NCI-H187 treated with DMSO at 0.1 percent for 48 hours (cell line): Measurements from ENCODE around the gene SLC25A21.
"Not testable (repeated sequence)": the region's sequence is repeated elsewhere in the genome, so short reads cannot be mapped to it uniquely, and the experiment has no call there.

Experiments used
- DNase-seq: peaks from one replicate; lab custom pipeline; 2025; lab: John Stamatoyannopoulos, UW

SLC25A21 gene

DNA sequence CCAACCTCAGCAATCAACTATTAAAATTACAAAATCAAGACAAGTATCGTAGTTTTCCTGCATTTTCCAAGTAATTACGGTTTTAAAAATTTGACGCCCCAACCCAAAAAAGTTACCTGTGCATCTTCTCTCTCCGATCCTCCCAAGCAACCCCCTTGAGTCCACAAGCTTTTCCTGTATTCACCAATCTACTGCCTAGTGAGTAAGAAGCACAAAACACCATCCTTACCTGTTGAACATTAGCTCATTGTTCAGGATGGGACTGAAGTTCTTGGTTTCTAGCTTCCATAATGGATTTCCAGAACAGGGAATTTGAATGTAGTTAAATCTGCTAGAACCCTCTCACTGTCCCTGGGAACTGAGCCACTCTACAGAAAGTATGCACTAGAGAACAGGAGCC, 348.8 kb downstream of the SLC25A21 start:
- DNase-seq: no peak

DNA sequence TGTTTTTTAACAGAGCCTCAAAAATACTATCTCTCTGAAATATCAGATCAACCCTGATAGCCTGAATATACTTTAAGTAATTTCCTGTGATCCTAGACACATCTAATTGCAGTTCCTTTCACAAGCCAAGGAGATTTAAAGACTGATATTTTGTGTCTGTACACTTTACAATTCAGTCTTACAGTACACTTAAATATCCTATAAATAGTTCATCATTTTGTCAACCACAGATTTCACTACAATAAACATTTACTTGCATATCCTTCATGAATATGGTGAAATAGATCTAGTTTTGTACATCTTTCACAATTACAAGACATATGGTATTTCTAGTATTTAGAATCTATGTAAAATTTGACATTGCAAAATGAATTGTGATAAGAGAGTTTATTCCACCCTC, 349.7 kb downstream of the SLC25A21 start:
- DNase-seq: no peak

GRCh38 chr14:36820901-36821300, 351.5 kb downstream of the SLC25A21 start:
- DNase-seq: no peak

DNA sequence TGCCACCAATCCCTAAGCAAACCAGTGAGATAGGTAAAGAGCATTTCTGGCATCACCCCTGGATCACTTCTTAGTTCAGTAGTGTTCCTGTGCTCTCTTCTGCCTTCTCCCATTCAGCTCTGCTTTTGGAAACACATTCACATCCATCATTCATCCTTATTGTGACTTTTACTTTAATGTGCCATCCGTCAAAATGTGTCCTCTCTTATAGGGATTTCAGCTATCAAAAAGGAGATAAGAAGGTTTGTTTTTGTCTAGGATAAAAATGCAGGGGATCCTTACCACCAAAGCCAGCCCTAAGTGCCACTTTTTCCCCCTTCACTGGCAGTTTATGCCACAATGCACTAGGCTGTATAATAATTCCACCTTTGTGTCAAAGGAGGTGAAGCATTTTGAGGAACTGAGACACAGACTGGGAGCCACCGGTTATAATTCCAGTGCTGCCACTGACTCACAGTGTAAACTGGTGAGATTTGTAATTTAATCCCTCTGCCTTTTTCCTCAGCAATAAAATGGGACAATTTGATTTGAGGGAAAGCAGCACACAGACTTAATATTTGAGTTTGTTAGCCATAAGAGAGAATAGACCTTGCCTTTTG, 352.2 kb downstream of the SLC25A21 start:
- DNase-seq: no peak

- DNase-seq: no peak
These were observed 353.5 kb downstream of the SLC25A21 start for GRCh38 chr14:36818794-36819384.

DNA sequence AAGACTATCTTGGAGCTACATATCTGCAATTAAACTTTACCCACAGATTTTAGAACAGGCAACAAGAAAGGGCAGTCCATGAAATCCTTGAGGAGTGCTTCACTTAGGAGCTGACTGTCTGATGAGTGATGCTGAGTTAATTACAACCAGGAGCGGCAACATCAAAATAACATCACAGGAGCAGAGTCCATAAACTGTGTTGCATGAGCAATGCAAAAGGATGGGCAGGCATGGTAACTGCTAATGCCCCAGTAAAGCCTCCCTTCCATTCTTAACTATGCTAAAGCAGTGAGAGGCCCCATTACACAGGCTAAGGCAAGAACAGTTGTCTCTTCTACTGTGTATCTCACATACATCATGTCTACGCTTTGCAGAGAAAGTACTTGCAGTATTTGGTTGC, 354.2 kb downstream of the SLC25A21 start:
- no peak for DNase-seq

DNA sequence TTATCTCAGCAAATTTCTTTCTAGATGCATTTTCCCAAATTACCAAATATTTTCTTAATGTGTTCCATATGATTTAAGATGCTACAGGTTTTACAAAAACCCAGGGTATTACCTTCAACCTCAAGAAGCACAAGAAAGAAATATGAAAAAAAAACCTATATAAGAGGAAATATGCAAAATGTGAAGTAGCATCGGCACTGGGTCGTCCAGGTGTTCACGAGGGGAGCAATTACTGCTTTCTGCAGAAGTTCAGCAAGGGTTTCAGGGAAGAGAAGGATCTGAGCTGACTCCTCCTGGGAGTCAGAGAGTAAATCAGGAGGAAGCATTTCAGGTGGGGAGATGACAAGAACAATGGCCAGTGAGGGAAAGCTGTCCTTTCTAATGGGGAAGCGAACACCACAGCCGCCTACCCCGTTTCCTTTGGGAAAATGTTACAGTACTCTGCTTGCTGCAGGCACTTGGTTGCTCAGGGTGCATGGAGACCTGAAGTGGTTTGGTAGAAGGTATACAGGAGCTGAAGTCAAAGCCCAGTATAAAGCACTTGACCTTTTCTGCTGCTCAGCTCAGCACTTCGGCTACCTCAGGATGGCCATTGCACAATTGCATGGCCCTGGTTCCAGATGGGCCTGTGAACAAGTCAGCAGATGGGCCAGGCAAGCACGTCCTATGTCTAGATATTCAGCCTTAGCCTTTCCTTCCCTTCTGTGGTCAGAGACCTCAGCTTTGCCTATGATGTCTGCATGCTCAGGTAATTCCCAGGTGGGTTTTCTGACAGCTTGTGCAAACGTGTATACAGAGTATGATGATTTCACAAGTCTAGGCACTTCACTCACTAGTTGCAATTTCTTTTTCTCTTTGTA, 355.1 kb downstream of the SLC25A21 start:
- DNase-seq: no peak

DNA sequence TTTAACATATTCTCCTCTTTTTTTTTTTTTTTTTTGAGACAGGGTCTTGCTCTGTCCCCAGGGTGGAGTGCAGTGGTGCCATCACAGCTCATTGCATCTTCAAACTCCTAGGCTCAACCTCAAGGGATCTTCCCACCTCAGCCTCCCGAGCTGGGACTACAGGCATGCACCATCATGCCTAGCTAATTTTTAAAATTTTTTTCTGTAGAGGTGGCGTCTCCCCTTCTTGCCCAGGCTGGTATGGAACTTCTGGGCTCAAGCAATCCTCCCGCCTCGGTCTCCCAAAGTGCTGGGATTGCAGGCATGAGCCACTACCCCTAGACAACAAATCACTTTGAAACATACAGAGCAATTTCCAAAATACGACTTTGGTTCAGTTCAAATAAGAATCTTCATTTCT, 355.9 kb downstream of the SLC25A21 start:
- DNase-seq: no peak

DNA sequence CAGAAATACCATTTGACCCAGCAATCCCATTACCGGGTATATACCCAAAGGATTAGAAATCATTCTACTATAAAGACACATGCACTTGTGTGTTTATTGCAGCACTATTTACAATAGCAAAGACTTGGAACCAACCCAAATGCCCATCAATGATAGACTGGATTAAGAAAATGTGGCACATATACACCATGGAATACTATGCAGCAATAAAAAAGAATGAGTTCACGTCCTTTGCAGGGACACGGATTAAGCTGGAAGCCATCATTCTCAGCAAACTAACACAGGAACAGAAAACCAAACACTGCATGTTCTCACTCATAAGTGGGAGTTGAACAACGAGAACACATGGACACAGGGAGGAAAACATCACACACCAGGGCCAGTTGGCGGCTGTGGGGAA, 357.6 kb downstream of the SLC25A21 start:
- DNase-seq: not testable (repeated sequence)

- DNase-seq: no peak
These were observed 362.2 kb downstream of the SLC25A21 start for GRCh38 chr14:36810209-36810608.

DNA sequence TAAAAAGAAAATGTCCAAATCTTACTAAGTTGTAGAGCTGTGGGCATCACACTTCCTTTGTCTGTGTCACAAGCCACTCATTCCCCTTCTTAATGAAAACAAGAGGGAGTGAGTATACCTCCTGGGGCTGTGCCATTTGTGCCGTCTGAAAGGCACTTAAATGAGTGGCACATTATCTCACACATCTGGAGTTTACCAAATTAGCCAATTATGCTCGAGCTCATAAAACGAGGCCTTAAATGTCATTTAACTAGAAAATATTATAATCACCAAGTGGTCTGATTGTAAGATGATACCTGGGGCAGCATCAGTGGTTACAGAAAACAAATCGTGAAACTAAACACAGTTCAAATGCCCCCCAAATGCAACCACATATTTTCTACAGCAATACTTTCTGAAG, 364.7 kb downstream of the SLC25A21 start:
- no peak for DNase-seq

DNA sequence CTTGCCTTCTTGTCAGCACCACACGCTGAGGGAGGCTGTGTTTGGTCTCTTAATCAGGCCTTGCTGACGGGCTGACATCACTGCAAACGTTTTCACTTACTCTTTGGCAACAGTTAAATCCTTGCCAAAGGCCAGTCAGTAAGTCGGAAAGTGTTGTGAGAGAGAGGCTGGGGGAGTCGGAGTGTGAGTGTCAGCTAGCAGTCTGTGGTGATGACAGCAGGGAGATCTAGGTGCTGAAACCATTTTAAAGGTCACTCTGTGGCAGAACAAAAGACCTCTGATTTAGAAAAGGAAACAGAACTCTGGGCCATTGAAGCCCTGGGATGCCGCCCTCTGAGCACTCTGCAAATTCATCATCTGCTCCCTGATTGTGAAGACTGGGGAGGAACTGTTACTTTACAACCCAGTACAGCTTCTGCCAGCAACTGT, 367.3 kb downstream of the SLC25A21 start:
- DNase-seq: no peak

GRCh38 chr14:36797634-36798033, 374.8 kb downstream of the SLC25A21 start:
- no peak for DNase-seq

- no peak for DNase-seq
These were observed 381.0 kb downstream of the SLC25A21 start for GRCh38 chr14:36791402-36791801.

DNA sequence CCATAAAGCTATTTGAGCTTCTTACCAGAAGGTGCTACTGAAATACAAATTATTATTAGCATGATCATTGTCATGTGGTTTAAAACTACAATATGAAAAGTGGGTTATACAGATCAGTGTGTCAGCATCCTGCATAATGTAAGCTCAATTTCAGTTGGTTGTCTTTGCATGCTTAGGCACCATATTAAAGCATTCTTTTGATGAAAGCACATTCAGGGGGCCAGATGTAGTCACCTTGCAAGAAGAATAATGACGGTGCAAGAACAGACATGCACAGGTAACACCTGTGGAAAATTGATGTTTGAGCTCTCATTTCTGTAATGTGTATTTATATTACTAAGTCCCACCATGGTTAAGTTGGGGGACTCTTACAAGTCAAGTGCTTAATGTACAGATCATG, 386.9 kb downstream of the SLC25A21 start:
- DNase-seq: peak; percentile 54

GRCh38 chr14:36784541-36784940, 387.9 kb downstream of the SLC25A21 start:
- no peak for DNase-seq

DNA sequence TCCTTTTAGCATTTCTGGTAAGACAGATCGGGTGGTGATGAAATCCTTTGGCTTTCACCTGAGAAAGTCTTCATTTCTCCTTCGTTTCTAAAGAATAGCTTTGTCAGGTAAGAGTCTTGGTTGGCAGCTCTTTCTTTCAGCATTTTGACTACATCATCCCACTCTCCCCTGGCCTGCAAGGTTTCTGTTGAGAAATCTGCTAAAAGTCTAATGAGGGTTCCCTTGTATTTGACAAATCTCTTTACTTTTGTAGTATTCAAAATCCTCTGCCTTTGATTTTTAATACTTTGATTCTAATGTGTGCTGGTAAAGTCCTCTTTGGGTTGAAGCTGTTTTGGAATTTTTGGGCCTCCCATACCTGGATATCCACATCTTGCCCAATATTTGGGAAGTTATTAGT, 390.5 kb downstream of the SLC25A21 start:
- no peak for DNase-seq

GRCh38 chr14:36773558-36773957, 398.8 kb downstream of the SLC25A21 start:
- DNase-seq: no peak

- DNase-seq: peak; percentile 38
These were observed 399.3 kb downstream of the SLC25A21 start for GRCh38 chr14:36773136-36773540.

GRCh38 chr14:36771028-36771640, 401.3 kb downstream of the SLC25A21 start:
- DNase-seq: peak; percentile 90

DNA sequence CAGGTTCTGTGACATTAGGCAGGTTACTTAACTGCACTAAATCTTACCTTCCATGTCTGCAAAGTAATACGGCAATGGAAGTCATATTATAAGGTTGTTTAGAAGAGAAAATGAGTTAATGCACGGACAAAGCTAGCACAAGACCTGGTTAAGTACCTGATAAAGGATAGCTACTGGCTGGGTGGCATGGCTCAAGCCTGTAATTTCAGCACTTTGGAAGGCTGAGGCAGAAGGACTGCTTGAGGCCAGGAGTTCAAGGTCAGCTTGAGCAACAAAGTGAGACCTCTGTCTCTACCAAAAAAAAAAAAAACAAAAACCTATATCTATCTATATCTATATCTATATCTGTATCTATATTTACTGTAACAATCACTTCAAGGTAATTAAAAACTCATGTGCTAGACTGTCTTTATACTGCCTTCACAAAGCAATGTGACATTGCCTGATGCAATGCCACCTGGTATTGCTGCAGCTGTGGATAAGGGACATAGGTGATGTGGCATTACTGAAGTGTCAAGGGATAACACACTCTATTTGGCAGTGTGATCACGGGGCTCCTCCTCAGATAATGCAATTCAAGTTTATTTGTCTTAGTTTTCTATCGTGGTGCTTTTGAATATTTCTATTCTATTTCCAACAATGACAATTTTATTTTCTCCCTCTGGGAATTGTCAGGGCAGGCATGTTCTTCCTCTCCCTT, 403.6 kb downstream of the SLC25A21 start:
- no peak for DNase-seq
